ENCODE measurements around the gene NPR2. TPM values are rescaled to one million over a fixed set of nuclear protein-coding genes. Genes with fewer than 3 reads are reported as not detected.

Gene NPR2
- total RNA-seq, 1 experiment from 2014 or later, result 12.5 TPM

DNA sequence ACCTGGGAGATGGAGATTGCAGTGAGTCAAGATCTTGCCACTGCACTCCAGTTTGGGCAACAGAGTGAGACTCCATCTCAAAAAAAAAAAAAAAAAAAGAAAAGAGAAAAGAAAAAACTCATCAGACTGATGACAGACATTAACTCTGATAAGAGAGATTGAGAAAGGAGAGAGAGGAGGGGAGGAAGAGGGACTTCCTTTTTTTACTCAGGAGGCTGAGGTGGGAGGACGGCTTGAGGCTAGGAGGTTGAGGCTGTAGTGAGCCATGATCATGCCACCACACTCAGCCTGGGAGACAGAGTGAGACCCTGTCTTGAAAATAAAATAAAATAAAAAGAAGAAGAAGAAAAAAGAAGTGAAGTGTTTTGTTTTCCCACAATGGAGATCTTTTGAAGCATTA lies 27.6 kb upstream of the NPR2 start:
- Histone ChIP-seq H2BK15ac (ENCODE audit: low read depth, low read length) (no peak overlapping the region), H2AFZ (ENCODE audit: low read length) (no peak overlapping the region)

More for the DNA sequence above, 27.6 kb upstream of the NPR2 start:
- Histone ChIP-seq H4K8ac (replicated peaks; ENCODE audit: insufficient read length, low read depth, low read length) (no peak overlapping the region), H3K9ac (ENCODE audit: extremely low read depth, insufficient read length, low read length) (no peak overlapping the region), H2BK120ac (ENCODE audit: low read depth, low read length, poor library complexity, severe bottlenecking) (no peak overlapping the region), H4K5ac (ENCODE audit: insufficient read length, low read depth, low read length) (no peak overlapping the region), H3K23me2 (ENCODE audit: insufficient read length, low read depth, low read length, poor library complexity, severe bottlenecking) (no peaks in the 10 kb centered on the region), H2AK5ac (ENCODE audit: insufficient read length, low read length) (no peak overlapping the region), H3K56ac (ENCODE audit: insufficient read length, low read depth, low read length) (no peak overlapping the region), H3K4me2 (ENCODE audit: insufficient read depth, insufficient read length, low read length) (no peak overlapping the region), H4K20me1 (ENCODE audit: control insufficient read depth, insufficient read depth, insufficient read length) (no peaks in the 10 kb centered on the region), H3T11ph (ENCODE audit: low read length) (no peak overlapping the region), H3K79me1 (ENCODE audit: insufficient read depth, low read depth, low read length, poor library complexity, severe bottlenecking) (no peaks in the 10 kb centered on the region), H2BK12ac (ENCODE audit: insufficient read length, low read depth, low read length) (no peak overlapping the region), H3K23ac (ENCODE audit: insufficient read length, low read depth, low read length) (no peak overlapping the region), H2BK20ac (ENCODE audit: low read depth, low read length, poor library complexity, severe bottlenecking) (no peak overlapping the region), H3K27me3 (ENCODE audit: insufficient read depth, low read length) (no peaks in the 10 kb centered on the region), H4K91ac (ENCODE audit: insufficient read length, low read depth, low read length) (no peak overlapping the region), H3K9me3 (ENCODE audit: control insufficient read depth, low read depth, low read length) (no peaks in the 10 kb centered on the region), H3K27ac (ENCODE audit: insufficient read length, low read depth, low read length) (no peak overlapping the region), H3K4me1 (ENCODE audit: insufficient read depth, low read length) (no peaks in the 10 kb centered on the region), H3K14ac (ENCODE audit: insufficient read depth, low read length) (no peak overlapping the region), H3K79me2 (ENCODE audit: insufficient read depth, low read length) (no peaks in the 10 kb centered on the region; the same call in 1 of the 2 replicates), H3K4ac (ENCODE audit: low read depth, low read length) (no peak overlapping the region), H2BK5ac (ENCODE audit: insufficient read length, low read length) (no peak overlapping the region), H3K18ac (ENCODE audit: insufficient read length, low read depth, low read length) (no peak overlapping the region)
- H3K36me3 Mint-ChIP-seq (ENCODE audit: insufficient read depth in 1 of 3, low read depth in 3 of 3), result peaks cover 0 to 7% (median 0%) of the 10 kb centered on the region in 3 experiments; a peak in 3 of 7 replicates
- no peaks in the 10 kb centered on the region for H3K9me3 Mint-ChIP-seq
- H3K4me3 Mint-ChIP-seq, result no peak overlapping the region
- no peak for TF ChIP-seq CTCF (conservative IDR thresholded peaks at IDR 0.05)
- H3K4me1 Mint-ChIP-seq, result peaks cover 21 to 24% of the 10 kb centered on the region in 2 experiments
- DNase-seq, result no peak
- no CpG with 5 or more reads among the region's 1 CpG for WGBS (ENCODE audit: extremely low coverage, insufficient read length, low lambda C conversion rate)
- no peaks in the 10 kb centered on the region for H3K27me3 Mint-ChIP-seq (ENCODE audit: low read depth)
- H3K27ac Mint-ChIP-seq, result no peak overlapping the region
